ENCODE results near the gene SLC39A6.

SLC39A6 gene

GRCh38 chr18:36088256-36088655 lies 40.9 kb downstream of the SLC39A6 start:
- no peak for TF ChIP-seq CTCF (IDR thresholded peaks at IDR 0.05)

- TF ChIP-seq CTCF (IDR thresholded peaks at IDR 0.05), result no peak
Measured at GRCh38 chr18:36086186-36086585, 43.0 kb downstream of the SLC39A6 start.

DNA sequence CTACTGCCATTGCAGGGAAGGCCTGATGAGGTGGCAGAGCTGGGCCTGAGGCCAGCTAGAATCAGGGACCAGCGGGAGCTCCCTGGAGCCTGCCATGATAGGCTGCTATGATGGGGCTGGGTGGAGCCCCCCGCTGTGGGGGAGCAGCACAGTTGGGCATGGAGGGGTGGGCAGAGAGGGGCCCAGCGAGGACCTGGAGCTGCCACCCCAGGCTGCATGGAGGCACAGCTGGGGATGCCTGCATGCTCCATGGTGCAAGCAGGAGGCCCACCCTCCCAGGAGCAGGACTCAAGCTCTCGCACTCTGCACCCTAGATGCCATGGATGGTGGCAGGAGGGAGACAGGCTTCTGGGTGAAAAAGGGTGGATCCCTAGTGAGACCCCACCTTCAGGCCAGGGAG lies 43.9 kb downstream of the SLC39A6 start:
- TF ChIP-seq CTCF (IDR thresholded peaks at IDR 0.05), result no peak

- TF ChIP-seq CTCF (IDR thresholded peaks at IDR 0.05), result no peak
Measured at GRCh38 chr18:36083729-36084128, 45.4 kb downstream of the SLC39A6 start.

- no peak for TF ChIP-seq CTCF (IDR thresholded peaks at IDR 0.05)
Measured at GRCh38 chr18:36078751-36079529, 50.2 kb downstream of the SLC39A6 start.

DNA sequence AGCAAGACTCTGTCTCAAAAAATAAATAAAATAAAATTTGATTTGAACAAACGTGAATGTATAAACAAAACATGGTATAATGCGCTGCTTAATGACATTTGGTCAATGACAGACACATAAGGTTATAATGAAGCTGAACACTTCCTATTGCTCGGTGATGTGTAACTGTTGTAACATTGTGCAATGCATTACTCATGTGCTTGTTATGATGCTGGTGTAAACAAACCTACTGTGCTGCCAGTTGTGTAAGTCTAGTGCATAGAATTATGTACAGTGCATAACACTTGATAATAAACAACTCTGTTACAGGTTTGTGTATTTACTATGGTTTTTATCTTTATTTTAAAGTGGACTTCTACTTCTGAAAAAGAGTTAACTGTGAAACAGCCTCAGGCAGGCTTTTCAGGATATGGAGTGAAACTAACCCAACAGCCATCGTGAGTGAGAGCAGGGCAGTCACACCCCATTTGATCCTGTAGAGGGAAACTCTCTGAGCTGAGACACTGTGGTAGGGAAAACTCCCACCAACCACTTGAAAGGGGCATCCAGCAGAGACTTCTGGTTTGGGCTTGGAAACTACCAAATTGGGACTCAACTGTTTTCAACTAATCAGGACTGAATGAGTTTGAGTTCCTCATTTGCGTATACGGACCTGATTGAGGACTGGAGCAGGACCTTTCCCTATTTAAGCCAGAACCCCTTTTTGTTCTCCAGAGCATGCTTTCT lies 53.1 kb downstream of the SLC39A6 start:
- TF ChIP-seq CTCF (IDR thresholded peaks at IDR 0.05), result no peak

DNA sequence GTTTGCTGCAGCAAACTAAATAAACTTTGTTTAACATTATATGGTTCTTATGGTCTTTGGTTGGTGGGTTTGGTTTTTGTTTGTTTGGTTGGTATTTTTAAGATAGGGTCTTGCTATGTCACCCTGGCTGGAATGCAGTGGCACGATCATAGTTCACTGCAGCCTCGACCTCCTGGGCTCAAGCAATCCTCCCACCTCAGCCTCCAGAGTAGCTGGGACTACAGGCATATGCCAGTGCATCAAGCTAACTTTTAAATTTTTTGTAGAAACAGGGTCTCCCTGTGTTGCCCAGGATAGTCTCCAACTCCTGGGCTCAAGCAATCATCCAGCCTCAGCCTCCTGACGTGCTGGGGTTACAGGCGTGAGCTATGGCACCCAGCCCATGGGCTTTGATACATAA lies 54.7 kb downstream of the SLC39A6 start:
- no peak for TF ChIP-seq CTCF (IDR thresholded peaks at IDR 0.05)
